TTC549 (cell line): ENCODE measurements around the gene MPI.
A peak's percentile ranks its signal among the peaks of the same experiment; 100 is the strongest.
"Not testable (repeated sequence)": the region's sequence is repeated elsewhere in the genome, so short reads cannot be mapped to it uniquely, and the experiment has no call there.

ENCODE experiments used
- FAIRE-seq: peaks from 2 replicates; lab custom pipeline; 2012; peaks lifted over from hg19 to GRCh38; lab: Jason Lieb, UNC

MPI gene

DNA sequence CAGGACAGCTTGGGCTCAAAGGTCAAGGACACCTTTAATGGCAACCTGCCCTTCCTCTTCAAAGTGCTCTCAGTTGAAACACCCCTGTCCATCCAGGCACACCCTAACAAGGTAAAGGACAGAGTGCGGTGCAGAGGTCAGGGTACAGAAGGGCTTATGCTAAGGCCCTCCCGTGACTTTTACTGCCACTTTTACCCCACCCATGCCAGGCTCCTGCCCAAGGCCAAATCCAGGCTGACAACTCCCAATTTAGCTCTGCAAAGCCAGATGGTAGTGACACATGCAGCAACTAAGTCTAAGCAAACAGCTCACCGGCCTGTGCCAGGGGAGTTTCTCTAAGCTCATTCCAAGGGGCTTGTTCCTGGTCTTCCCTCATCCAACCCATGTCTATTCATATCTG is 1.6 kb downstream of the MPI start:
- FAIRE-seq, result no peak

DNA sequence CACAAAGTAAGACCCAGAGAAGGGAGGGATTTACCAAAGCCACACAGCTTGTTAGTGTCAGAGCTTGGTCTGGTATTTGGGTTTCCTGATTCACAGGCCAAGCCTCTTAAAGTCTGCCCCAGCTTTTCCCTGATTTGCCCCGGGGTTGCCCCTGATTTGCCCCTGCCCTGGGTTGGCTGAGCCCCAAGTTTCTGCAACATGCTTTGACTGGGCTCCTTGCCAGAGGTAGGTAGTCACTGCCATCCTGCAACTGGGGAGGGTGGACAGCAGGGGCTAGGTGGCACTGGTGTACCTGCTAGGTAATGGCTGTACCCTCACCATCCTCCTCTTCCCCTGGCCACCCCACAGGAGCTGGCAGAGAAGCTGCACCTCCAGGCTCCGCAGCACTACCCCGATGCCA is 2.5 kb downstream of the MPI start:
- FAIRE-seq, result no peak

DNA sequence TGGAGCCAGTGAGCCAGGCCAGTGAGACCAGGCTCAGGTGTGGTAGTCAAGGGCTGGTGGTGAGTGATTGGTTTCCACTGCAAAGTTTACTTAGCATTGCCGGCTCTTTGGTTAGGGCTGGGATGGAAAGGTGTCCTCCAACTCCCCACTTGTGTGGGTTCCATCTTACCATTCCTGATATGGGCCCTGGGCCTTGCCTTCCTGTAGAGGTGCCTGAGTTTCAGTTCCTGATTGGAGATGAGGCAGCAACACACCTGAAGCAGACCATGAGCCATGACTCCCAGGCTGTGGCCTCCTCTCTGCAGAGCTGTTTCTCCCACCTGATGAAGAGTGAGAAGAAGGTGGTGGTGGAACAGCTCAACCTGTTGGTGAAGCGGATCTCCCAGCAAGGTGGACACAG is 3.1 kb downstream of the MPI start:
- FAIRE-seq, result no peak

DNA sequence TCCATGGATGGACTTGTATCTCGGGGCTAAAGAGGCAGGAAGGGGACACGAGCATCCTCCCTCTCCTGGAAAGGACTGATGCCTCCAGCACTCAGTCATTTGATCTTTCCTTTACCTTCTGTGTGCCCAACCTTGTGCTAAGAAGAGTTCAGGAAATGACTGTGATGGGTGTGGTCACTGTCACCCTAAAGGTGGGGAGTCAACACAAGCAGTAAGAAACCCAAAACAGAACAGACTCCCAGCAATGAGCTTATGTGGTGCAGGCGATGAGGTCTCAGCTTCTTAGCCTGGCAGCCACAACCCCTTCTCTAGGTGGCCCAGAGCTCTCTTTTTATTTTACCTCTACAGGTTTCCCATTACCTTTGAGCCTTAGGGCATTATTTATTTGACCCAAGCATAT is 3.8 kb downstream of the MPI start:
- FAIRE-seq, result no peak

DNA sequence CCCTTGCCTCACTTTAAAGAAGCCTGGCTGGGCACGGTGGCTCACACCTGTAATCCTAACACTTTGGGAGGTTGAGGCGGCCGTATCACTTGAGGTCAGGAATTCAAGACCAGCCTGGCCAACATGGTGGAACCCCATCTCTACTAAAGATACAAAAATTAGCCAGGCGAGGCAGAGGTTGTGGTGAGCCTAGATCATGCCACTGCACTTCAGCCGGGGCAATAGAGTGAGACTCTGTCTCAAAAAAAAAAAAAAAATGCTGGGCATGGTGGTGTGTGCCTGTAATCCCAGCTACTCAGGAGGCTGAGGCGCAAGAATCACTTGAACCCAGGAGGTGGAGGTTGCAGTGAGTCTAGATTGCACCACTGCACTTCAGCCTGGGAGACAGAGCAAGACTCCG is 4.5 kb downstream of the MPI start:
- not testable (repeated sequence) for FAIRE-seq

DNA sequence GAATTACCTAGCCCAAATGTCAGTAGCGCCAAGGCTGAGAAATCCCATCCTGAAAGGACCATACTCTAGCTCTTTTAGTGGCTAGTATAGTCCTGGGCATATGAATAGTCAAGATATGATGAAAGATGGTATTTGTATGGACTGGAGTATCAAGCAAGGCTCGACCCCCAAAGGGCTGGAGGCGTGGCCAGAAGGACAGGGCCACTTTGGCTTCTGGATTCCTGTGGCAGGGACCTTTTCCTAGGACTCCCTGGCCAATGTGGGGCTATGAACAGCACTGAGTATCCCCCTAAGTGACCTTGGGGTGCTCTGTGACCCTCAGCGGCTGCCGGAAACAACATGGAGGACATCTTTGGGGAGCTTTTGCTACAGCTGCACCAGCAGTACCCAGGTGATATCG is 6.0 kb downstream of the MPI start:
- FAIRE-seq, result no peak

DNA sequence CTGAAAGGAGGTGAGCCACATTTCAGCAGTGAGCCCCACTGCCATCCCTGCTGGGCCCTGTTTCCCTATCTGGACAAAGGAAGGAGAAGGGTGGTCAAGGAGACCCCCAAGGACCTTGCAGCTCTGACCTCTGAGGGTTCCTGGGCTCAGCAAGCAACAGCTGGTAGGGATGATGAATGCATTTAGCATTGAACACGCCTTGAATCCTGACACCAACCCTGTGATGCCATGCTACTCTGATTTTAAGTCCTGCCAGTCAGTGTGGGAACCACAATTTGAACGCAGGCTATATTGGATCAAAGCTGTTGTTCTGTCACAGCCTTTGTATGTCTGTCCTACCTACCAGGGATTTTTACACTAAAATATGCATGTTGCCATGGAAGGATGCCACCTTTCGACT is 6.5 kb downstream of the MPI start:
- FAIRE-seq, result no peak

DNA sequence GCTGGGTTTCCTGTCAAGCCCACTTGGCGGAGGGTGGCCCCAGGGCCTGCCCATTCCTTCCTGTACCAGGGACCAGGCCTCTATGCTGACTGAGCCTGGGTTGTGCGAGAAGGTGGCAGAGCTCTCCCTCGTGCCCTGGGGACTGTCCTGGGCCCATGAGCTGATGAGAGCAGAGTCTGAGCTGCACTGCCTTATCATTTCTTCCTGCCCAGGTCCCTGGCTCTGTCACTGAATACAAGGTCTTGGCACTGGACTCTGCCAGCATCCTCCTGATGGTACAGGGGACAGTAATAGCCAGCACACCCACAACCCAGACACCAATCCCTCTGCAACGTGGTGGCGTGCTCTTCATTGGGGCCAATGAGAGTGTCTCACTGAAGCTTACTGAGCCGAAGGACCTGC is 7.5 kb downstream of the MPI start:
- no peak for FAIRE-seq

DNA sequence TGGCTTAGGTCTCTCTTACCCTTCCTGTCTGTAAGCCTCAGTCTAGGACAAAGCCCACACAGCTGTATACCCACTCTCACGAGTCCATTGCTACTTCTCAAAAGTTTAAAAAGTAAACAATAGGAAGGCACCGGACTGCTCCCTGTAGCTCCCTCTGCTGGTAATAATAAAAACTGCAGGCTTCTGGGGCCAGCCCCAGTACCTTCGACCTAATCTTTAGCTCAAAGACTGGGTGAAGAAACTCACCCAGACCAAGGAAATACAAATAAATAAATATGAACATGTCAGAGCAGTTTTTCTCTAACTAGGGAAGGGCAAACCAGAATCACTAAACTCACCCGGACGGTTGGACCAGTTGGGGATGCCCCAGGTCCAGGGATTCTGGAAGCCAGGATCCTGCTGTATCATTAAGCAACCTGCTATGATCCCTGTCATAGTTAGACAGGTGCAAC is 11.8 kb downstream of the MPI start:
- FAIRE-seq, result peak; percentile 32

DNA sequence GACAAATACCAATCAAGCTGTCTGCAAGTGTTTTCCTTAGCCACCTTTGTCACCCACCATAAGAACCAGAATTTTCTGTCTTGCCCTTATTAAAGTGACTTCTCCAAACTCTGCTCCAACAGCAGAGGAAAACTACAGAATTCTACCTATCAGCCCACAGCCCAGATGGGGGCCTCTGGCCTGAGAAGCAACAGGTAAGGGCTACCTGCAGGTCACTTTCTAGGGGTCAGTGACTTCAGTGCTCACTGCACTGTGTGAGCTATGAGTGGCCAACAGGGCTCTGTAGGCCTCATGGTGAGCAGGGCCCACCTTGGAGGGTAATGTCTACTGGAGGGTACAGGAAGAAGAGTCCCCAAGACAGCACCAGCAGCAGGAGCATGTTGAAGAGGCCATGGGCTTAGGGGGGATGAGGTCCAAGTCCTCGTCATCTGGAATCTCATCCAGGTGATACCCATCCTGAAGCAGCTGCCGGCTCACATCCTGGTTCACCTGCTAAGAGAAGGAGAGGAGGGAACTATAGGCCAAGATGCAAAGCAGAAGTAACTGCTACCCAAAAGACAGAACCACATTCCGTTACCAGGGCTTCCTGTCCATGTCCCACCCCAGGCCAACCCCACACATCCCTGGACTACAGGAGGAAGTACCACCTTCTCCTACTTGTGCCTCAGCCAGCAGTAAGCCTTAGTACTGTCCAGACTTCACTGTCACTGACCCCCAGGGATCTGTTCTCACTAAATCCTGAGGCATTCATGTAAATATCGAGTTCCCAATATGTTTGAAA is 12.6 kb downstream of the MPI start:
- FAIRE-seq, result no peak

DNA sequence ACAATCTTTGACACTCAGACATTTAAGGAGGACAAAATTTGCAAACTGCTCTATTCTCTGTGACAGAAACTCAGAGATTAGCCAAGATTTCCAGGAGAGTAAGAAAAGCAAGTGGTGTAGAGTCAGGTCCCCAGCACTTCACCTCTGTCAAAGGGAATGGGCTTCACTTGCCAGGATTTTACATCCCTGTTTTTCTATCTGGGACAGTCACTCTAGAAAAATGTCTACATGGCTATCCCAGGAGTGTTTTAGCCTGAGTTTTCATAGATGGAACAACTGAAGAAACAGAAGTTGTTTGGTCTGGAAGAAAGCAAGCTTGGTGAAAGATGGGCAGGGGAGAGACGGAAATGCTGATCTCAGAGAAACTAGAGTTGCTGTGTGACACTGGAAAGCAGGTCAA is 13.8 kb downstream of the MPI start:
- FAIRE-seq, result no peak

DNA sequence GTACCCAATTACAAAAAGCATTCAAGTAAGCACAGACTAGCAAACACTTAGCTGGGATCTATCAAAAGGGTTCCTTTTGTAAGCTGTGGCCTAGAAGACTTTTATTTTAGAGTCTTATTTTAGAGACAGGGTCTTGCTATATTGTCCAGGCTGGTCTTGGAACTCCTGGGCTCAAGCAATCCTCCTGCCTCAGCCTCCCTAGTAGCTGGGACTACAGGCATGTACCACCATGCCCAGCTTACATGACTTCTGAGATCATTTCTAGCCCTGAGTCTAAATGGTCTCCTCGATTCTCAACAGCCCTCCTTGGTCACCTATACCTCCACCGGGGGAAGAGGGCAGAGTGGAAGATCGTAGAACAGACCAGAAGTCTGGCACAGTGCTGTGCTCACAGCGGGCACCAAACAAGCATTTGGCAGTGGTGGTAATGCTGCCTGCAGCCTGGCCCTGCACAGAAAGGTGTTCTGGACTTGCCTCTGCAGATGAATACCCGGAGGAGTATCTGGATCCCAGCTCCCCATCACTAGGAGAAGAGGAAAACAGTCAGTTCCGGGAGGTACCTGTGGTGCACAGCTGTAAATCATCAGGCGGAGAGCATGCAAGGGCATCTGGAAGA is 14.5 kb downstream of the MPI start:
- no peak for FAIRE-seq

DNA sequence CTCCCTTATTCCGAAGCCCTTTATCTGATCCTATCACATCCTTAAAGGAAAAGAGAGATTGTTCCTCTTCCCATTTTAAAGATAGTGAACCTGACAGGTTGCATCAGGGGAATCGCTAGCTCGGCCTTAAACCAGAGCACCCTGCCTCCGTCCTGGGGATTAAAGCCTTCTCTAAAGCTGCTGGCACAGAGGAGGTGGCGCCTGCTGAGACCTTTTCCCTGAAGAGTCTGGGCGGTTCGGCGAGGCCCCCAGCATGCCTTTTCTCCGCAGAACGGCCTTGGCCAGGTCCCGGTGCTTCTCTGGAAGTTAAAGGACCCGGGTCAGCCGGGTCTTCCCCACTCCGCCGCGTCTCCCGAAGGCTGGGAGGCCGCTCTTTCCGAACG is 16.2 kb downstream of the MPI start:
- FAIRE-seq, result no peak

DNA sequence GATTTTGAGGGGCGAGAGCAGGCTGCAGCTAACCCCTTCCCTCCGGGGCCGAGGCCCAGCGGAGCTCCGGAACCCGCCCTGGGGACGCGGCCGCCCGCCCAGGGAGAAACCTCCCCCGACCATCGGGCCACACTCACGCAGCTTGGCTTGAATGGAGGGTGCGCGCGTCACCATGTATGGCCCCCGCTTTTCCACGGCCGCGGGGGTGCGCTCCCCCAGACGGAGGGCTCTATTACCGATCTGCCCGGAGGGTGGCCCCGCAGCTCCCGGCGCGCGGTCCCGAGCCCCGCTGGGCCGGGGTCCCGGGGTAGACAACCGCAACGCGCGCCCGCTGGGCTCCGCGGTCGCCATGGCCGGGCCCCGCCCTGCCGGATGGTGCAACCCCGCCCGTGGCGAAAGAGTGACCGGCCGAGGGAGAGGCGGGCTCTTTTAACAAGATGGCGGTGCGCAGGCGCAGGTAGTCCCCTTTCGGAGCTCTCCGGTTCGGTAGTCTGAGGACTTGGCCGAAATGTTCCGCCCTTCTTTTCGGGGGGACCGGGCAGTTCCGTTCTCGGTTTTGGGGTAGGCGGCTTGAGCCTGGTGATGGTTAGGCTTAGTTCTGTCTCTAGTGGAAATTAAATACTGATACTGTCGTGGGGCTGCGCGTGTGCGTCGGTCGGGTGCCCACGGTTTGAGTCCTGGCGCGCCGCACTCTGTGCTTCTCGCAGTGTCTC is 16.8 kb downstream of the MPI start, which contains the start of gene FAM219B:
Gene FAM219B (minus strand): TSS at position 402 of the 713 bp plus-strand sequence. CDS start 51 bp downstream, at position 351.
- no peak for FAIRE-seq

DNA sequence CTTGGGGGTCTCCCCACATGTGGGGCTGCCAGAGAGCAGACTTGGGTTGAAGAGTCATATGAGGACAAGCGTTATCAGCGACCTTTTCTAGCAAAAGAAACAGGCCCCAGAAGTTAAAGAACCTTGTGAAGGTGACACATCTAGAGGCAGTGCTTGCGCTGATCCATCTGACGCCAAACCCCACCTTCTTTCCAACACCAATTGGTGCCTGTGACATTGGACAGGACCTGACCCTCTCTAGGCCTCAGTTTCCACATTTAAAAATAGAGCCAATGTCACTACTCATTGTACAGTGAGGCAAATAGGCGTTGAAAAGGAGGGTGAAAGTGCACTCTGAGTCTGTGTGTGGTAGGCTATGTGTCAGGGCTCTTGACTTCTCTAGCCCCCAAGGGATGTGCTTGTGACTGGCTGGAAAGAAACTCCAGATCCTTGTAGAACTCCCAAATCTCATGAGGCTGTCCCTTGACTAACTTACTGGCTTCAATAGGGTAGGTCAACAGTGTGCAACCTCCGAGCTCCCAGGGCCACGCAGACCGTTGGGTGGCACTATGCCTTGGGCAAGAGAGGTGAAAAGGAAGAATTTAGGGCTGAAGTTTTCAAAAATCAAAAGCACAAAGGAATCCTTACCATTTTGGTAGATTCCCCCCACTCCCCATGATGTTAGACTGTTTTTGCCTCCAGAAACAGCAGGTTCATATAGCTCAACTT is 17.5 kb downstream of the MPI start:
- FAIRE-seq, result no peak

DNA sequence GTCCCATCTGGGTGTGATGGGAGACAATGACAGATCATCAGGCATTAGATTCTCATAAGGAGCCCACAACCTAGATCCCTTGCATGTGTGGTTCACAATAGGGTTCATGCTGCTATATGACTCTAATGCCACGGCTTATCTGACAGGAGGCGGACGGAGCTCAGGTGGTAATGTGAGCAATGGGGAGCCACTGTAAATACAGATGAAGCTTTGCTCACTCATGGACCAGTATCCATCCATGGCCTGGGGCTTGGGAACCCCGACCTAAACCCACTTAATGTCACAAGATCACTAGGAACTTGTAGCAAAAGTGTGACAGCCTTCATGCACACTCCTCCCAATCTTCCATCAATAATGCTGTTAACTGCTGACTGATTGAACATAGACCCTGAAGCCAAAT is 18.8 kb downstream of the MPI start:
- no peak for FAIRE-seq

DNA sequence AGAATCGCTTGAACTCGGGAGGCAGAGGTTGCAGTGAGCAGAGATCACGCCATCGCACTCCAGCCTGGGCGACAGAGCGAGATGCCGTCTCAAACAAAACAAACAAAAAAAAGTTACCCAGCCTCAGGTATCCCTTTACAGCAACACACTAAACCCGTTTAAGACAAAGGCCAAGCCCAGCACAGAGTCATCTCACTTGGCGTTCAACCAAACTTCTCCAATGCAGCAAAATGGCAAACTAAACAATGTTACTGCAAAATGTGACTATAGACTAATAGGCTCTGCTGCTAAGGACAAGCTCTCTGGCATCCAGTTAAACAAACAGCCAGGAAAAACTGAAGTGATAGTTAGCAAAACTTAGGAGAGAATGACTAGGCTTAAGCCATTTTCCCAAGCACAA is 23.2 kb downstream of the MPI start:
- no peak for FAIRE-seq

DNA sequence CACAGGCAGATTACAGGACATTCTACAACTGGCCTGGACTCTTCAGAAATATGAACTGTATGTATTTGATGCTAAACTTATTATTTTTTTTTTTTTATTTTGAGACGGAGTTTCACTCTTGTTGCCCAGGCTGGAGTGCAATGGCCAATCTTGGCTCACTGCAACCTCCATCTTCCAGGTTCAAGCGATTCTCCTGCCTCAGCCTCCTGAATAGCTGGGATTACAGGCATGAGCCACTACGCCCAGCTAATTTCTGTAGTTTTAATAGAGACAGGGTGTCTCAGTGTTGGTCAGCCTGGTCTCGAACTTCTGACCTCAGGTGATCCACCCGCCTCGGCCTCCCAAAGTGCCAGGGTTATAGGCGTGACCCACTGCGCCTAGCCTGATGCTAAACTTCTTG is 24.0 kb downstream of the MPI start:
- not testable (repeated sequence) for FAIRE-seq

DNA sequence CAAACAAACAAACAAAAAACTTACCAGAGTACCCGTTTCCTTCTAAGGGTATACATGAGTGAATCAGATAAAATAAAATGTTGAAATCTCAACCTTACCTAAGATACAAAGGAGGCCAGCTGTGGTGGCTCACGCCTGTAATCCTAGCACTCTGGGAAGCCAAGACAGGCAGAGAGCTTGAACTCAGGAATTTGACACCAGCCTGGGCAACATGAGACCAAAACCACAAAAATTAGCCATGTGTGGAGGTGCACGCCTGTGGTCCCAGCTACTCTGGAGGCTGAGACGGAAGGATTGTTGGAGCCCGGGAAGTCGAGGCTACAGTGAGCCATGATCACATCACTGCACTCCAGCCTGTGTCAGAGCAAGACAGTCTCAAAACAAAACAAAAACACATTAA is 27.8 kb downstream of the MPI start:
- no peak for FAIRE-seq

DNA sequence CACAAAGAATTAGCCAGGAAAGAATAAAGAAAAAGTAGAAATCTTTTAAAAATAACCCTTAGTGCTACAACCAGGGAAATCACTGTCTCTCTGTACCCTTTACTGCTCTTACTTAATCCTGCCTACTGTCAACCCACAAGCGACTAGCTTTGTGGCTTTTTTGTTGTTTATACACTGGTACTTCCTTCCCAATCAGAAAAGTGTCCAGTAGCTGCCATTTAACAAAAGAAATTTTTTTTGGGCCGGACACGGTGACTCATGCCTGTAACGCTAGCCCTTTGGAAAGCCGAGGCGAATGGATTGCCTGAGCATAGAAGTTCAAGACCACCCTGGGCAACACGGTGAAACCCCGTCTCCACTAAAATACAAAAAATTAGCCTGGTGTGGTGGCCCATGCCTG is 30.6 kb downstream of the MPI start:
- no peak for FAIRE-seq

DNA sequence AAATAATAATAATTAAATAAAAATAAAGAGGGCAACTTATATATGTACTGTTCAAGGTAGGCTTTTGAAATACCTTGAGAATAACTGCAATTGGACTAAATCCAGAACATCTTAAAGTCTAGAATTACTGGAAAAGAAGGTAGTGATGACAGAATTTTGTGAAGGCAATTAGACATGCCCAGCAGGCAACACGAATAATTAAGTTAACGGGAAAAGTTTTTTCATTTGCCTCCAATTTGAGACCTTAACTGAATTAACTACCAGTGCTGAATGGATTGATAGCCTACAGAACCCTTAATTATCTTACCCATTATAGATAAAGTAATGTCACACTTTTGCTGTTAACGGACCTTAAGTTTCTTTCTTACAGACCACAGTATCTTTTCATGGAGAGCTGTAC is 34.7 kb downstream of the MPI start:
- FAIRE-seq, result no peak

DNA sequence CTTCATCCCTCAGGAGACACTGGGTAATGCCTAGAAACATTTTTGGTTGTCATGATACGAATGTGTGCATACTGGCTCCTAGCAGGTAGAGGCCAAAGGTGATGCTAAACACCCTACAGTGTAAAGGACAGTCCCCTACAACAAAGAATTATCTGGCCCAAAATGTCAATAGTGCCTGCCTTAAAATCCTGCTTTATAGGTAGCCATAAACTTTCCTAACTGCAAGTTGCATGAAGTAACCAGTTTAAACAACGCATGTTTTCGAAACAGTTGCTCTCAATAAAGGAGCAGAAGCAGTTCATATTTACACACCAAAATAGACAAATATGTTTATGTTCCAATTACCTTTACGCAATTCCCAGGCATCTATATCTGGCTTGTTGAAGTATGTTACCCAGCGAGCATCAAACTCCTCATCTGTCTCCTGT is 38.9 kb downstream of the MPI start:
- FAIRE-seq, result no peak

DNA sequence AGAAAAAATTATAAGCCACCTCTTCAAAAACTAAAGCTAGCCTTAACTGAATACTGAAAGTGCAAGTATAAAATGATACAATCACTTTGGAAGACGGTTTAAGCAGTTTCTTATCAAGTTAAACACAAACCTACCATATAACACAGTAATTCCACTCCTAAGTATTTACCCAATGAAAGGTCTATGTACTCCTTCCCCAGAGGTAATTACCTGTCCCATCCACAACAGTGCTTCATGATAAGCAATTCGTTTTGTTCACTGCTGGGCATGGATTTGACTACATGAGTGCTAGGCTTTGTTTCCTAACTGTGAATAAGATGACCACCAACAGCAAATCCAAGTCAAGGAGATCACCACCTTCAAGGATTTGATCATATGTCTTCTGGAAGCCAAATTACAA is 43.7 kb downstream of the MPI start:
- FAIRE-seq, result no peak
